Neural cell (in vitro differentiated cells): ENCODE results near the gene NECTIN1. TPM values are rescaled to one million over a fixed set of nuclear protein-coding genes. Genes with fewer than 3 reads are reported as not detected.

Experiments used
- H2AFZ ChIP-seq: fragments of 200-600, 300-800 bp; sonication (generic), shearing (Covaris generic); 2 replicates; pipeline ENCODE4 v1.6.0; 2014; ENCODE audit warnings: low read depth, mild to moderate bottlenecking, antibody characterized with exemption, low read length, moderate library complexity
- H3F3A ChIP-seq: fragments of 200-600 bp; shearing (Covaris generic); 2 replicates; pipeline ENCODE4 v1.6.1; 2016; ENCODE audit warnings: mild to moderate bottlenecking, moderate library complexity, mixed read lengths, antibody characterized with exemption, low read length; ENCODE audit not compliant: insufficient read depth, poor library complexity, severe bottlenecking
- H3K27ac ChIP-seq: fragments of 200-600, 300-800 bp; sonication (generic), shearing (Covaris generic); 2 replicates; pipeline ENCODE4 v1.5.1; 2014; ENCODE audit warnings: mild to moderate bottlenecking, low read length, moderate library complexity
- H3K27me3 ChIP-seq: fragments of 300-800, 200-600 bp; sonication (generic), shearing (Covaris generic); 2 replicates; pipeline ENCODE4 v1.6.0; 2014; ENCODE audit warnings: mild to moderate bottlenecking, low read depth, low read length, moderate library complexity; ENCODE audit not compliant: insufficient read depth
- H3K36me3 ChIP-seq: fragments of 300-800, 200-600 bp; sonication (generic), shearing (Covaris generic); 2 replicates; pipeline ENCODE4 v1.5.1; 2014; ENCODE audit warnings: mild to moderate bottlenecking, antibody characterized with exemption, low read length, moderate library complexity; ENCODE audit not compliant: insufficient read depth
- H3K4me2 ChIP-seq: fragments of 300-800, 200-600 bp; sonication (generic), shearing (Covaris generic); 2 replicates; pipeline ENCODE4 v1.6.0; 2014; ENCODE audit warnings: mild to moderate bottlenecking, low read length
- H3K4me3 ChIP-seq: fragments of 300-800, 200-600 bp; sonication (generic), shearing (Covaris generic); 2 replicates; pipeline ENCODE4 v1.5.1; 2014; ENCODE audit warnings: mild to moderate bottlenecking, low read length, moderate library complexity
- H3K79me2 ChIP-seq: fragments of 200-600 bp; shearing (Covaris generic); replicated peaks from 2 replicates; pipeline ENCODE4 v1.6.0; 2014; ENCODE audit warnings: mild to moderate bottlenecking, low read length, moderate library complexity; ENCODE audit not compliant: insufficient read depth
- H3K9ac ChIP-seq: fragments of 300-800, 200-600 bp; sonication (generic), shearing (Covaris generic); 2 replicates; pipeline ENCODE4 v1.6.1; 2016; ENCODE audit warnings: mild to moderate bottlenecking, low read length, mixed read lengths
- H3K9me2 ChIP-seq: fragments of 200-600 bp; shearing (Covaris generic); 2 replicates; pipeline ENCODE4 v1.6.1; 2016; ENCODE audit warnings: mild to moderate bottlenecking, low read length, mixed read lengths; ENCODE audit not compliant: insufficient read depth
- H3K9me3 ChIP-seq: fragments of 200-600, 300-800 bp; sonication (generic), shearing (Covaris generic); 2 replicates; pipeline ENCODE4 v1.6.1; 2016; ENCODE audit warnings: mild to moderate bottlenecking, mixed run types, low read length, moderate library complexity, mixed read lengths
- H4K20me1 ChIP-seq: fragments of 200-600 bp; shearing (Covaris generic); 2 replicates; pipeline ENCODE4 v1.6.1; 2016; ENCODE audit warnings: mild to moderate bottlenecking, mixed run types; ENCODE audit not compliant: insufficient read depth
- CTCF ChIP-seq: fragments of 450-650 bp; IDR thresholded peaks from 2 replicates; pipeline ENCODE4 v1.5.1; 2014; ENCODE audit warnings: antibody characterized with exemption, mild to moderate bottlenecking, moderate library complexity; ENCODE audit not compliant: poor library complexity, severe bottlenecking
- EP300 ChIP-seq: fragments of 450-650 bp; conservative IDR thresholded peaks from 2 replicates; pipeline ENCODE4 v1.6.1; 2014; ENCODE audit warnings: antibody characterized with exemption, mild to moderate bottlenecking, moderate library complexity; ENCODE audit not compliant: poor library complexity, severe bottlenecking
- EZH2 ChIP-seq: fragments of 200-600, 300-800 bp; shearing (Covaris generic), sonication (generic); IDR thresholded peaks from 2 replicates; pipeline ENCODE4 v1.6.1; 2014; ENCODE audit warnings: antibody characterized with exemption, low read length, borderline replicate concordance, mild to moderate bottlenecking; ENCODE audit not compliant: insufficient read depth, poor library complexity, severe bottlenecking
- MXI1 ChIP-seq: fragments of 450-650 bp; conservative IDR thresholded peaks from 2 replicates; pipeline ENCODE4 v1.6.1; 2014; ENCODE audit warnings: antibody characterized with exemption, mild to moderate bottlenecking; ENCODE audit not compliant: poor library complexity, severe bottlenecking
- POLR2AphosphoS5 ChIP-seq: IDR thresholded peaks from 2 replicates; pipeline ENCODE4 v1.6.1; 2012
- RAD21 ChIP-seq: fragments of 450-650 bp; conservative IDR thresholded peaks from 2 replicates; pipeline ENCODE4 v1.6.1; 2014; ENCODE audit warnings: antibody characterized with exemption, mild to moderate bottlenecking, moderate library complexity
- REST ChIP-seq: IDR thresholded peaks from 2 replicates; pipeline ENCODE4 v1.6.1; 2012; ENCODE audit warnings: borderline replicate concordance
- SMC3 ChIP-seq: fragments of 450-650 bp; conservative IDR thresholded peaks from 2 replicates; pipeline ENCODE4 v1.6.1; 2014; ENCODE audit warnings: antibody characterized with exemption, mild to moderate bottlenecking, moderate library complexity; ENCODE audit not compliant: poor library complexity
- TAF1 ChIP-seq: IDR thresholded peaks from 2 replicates; pipeline ENCODE4 v1.6.1; 2012; ENCODE audit warnings: low read depth
- polyA plus RNA-seq: library from polyadenylated mRNA; depleted of rRNA; stranded (reverse); fragments of >200 nt; gene quantifications from 2 replicates; pipeline ENCODE4 v1.2.3, GENCODE V29; 2014

NECTIN1 gene
- polyA plus RNA-seq, 1 donor from 2014 or later, result 5.6 TPM

- H3K27ac ChIP-seq, result no peak overlapping the region
- no peaks in the 10 kb centered on the region for H3F3A ChIP-seq
- no peak overlapping the region for H3K9ac ChIP-seq
- TF ChIP-seq EZH2 (no peak), CTCF (no peak), RAD21 (no peak), POLR2AphosphoS5 (no peak), TAF1 (no peak), REST (no peak), SMC3 (no peak), MXI1 (no peak), EP300 (no peak)
- no peaks in the 10 kb centered on the region for H4K20me1 ChIP-seq
- H3K4me2 ChIP-seq, result no peak overlapping the region
- H3K9me3 ChIP-seq, result no peaks in the 10 kb centered on the region
- no peaks in the 10 kb centered on the region for H3K79me2 ChIP-seq
- H3K9me2 ChIP-seq, result no peaks in the 10 kb centered on the region
- no peaks in the 10 kb centered on the region for H3K27me3 ChIP-seq
- H2AFZ ChIP-seq, result no peak overlapping the region
- H3K4me3 ChIP-seq, result no peak overlapping the region
- H3K36me3 ChIP-seq, result no peaks in the 10 kb centered on the region
Observed at GRCh38 chr11:119754656-119755355, 25.8 kb upstream of the NECTIN1 start.

- H3K36me3 ChIP-seq, result no peaks in the 10 kb centered on the region
- H2AFZ ChIP-seq, result no peak overlapping the region
- no peaks in the 10 kb centered on the region for H3K9me3 ChIP-seq
- H3K4me2 ChIP-seq, result no peak overlapping the region
- H3F3A ChIP-seq, result no peaks in the 10 kb centered on the region
- no peaks in the 10 kb centered on the region for H4K20me1 ChIP-seq
- H3K9ac ChIP-seq, result no peak overlapping the region
- H3K27ac ChIP-seq, result no peak overlapping the region
- H3K79me2 ChIP-seq, result no peaks in the 10 kb centered on the region
- H3K9me2 ChIP-seq, result no peaks in the 10 kb centered on the region
- H3K27me3 ChIP-seq, result no peaks in the 10 kb centered on the region
- TF ChIP-seq TAF1 (no peak), MXI1 (no peak), REST (no peak), EP300 (no peak), RAD21 (no peak), SMC3 (no peak), POLR2AphosphoS5 (no peak), EZH2 (no peak), CTCF (no peak)
- no peak overlapping the region for H3K4me3 ChIP-seq
Observed at GRCh38 chr11:119754199-119754598, 25.2 kb upstream of the NECTIN1 start.
